Limb (tissue), 2 donors: ENCODE data around the gene RAD51B.
"Not testable (repeated sequence)": the region's sequence is repeated elsewhere in the genome, so short reads cannot be mapped to it uniquely, and the experiment has no call there.

ENCODE experiments used
- DNase-seq, 2 donors: peaks; one replicate each; pipeline ENCODE4 v3.0.0-alpha.2; 2016; ENCODE audit errors: extremely low spot score in 2 of 2

The RAD51B gene

GRCh38 chr14:67943947-67944346 is 124.4 kb downstream of the RAD51B start:
- DNase-seq, result peak; percentile 70 to 95

- no peak for DNase-seq
These were observed 125.0 kb downstream of the RAD51B start for GRCh38 chr14:67944605-67945004.

- DNase-seq, result no peak
These were observed 130.2 kb downstream of the RAD51B start for GRCh38 chr14:67949771-67950170.

- DNase-seq, result no peak
These were observed 130.8 kb downstream of the RAD51B start for GRCh38 chr14:67950386-67950785.

GRCh38 chr14:67951529-67952135 is 132.1 kb downstream of the RAD51B start:
- no peak for DNase-seq

GRCh38 chr14:67952381-67952780 is 132.8 kb downstream of the RAD51B start:
- no peak for DNase-seq

GRCh38 chr14:67952786-67953185 is 133.2 kb downstream of the RAD51B start:
- DNase-seq, result no peak

- DNase-seq, result no peak
These were observed 135.7 kb downstream of the RAD51B start for GRCh38 chr14:67955261-67955660.

- DNase-seq, result no peak
These were observed 138.4 kb downstream of the RAD51B start for GRCh38 chr14:67957946-67958345.

- no peak for DNase-seq
These were observed 142.1 kb downstream of the RAD51B start for GRCh38 chr14:67961676-67962075.

- no peak for DNase-seq
These were observed 142.7 kb downstream of the RAD51B start for GRCh38 chr14:67962215-67962644.

GRCh38 chr14:67963545-67963944 is 144.0 kb downstream of the RAD51B start:
- no peak for DNase-seq

GRCh38 chr14:67963960-67964812 is 144.6 kb downstream of the RAD51B start:
- no peak for DNase-seq

GRCh38 chr14:67965696-67966095 is 146.1 kb downstream of the RAD51B start:
- DNase-seq, result no peak

- no peak for DNase-seq
These were observed 147.6 kb downstream of the RAD51B start for GRCh38 chr14:67967206-67967605.

- DNase-seq, result not testable (repeated sequence)
These were observed 148.4 kb downstream of the RAD51B start for GRCh38 chr14:67967970-67968369.

- DNase-seq, result no peak
These were observed 151.3 kb downstream of the RAD51B start for GRCh38 chr14:67970923-67971322.

GRCh38 chr14:67971627-67972625 is 152.3 kb downstream of the RAD51B start:
- no peak for DNase-seq

- DNase-seq, result no peak
These were observed 153.9 kb downstream of the RAD51B start for GRCh38 chr14:67973436-67973835.

- no peak for DNase-seq
These were observed 155.9 kb downstream of the RAD51B start for GRCh38 chr14:67975470-67975869.

- DNase-seq, result no peak
These were observed 158.0 kb downstream of the RAD51B start for GRCh38 chr14:67977434-67978034.
